ENCODE data around the gene SNRNP35.

SNRNP35 gene

DNA sequence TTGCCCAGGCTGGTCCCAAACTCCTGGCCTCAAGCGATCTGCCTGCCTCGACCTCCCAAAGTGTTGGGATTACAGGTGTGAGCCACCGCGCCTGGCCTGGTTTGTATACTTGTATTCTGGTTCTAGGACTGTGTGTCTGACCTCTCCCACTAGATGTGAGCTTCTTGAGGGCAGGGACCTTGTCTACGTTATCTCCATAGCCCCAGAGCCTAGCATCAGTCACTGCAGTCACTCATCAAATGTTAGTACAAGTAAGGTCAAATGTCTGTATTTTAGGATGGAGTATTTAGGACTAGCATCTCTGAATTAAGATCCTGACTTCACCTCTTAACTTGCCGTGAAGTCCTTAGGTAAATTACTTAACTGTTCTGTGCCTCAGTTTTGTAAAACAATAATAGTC is 24.3 kb upstream of the SNRNP35 start:
- FAIRE-seq = no peak
- no peak for DNase-seq (ENCODE audit: insufficient read length, low spot score)
- TF ChIP-seq CTCF (IDR thresholded peaks at IDR 0.05; ENCODE audit: insufficient read depth, missing control alignments) = no peak

GRCh38 chr12:123435636-123436016 is 22.3 kb upstream of the SNRNP35 start:
- FAIRE-seq = no peak
- no peak for DNase-seq (ENCODE audit: insufficient read length, low spot score)
- TF ChIP-seq CTCF (IDR thresholded peaks at IDR 0.05; ENCODE audit: insufficient read depth, missing control alignments) = no peak

DNA sequence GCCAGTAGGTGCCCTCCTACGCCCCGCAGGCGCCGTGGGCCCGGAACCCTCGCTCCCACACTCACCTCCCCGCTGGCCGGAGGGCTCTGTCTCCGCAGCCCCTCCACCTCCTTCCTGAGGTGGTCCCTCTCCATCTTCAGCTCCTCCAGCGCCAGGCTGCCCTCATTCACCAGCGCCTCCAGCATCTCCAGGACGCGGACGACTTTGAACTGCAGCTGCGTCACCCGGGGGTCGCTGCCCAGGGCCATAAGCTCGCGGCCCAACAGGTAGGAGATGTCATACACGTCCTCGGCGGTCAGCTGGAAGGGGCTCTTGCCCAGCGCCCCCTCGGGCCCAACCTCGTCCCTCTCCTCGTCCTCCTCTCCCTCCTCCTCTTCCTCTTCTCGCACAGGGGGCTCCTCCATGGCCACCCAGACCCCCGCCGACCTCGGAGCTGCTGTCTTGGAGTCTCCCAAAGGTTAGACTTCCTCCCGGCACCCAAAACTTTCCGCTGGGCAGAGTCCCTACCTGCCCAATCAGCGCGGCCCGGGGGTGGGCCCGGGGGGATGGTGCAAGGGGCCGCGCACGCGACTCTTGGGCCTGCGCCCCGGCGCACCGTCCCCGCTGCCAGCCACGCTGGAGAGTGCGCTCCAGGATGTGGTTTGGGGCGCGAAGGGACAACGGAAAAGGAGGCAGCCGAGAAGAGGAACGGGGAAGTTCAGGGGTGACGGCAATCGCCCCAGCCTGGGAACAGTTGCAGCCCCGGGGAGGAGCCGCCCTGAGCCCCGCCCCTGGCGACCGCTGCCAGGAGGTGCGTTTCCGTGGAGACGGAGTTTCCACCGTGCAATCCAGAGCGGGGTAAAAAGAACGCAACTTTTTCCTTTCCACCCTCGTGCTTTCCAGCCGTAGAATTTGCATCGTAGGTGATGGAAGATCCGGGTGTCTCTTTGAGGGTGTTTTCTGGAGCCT is 21.6 kb upstream of the SNRNP35 start, which contains the start of gene RILPL2:
Gene RILPL2, minus strand, starts transcription at position 668 of the 948 bp plus-strand sequence. Its CDS starts 264 bp downstream, at position 404.
- FAIRE-seq = no peak

DNA sequence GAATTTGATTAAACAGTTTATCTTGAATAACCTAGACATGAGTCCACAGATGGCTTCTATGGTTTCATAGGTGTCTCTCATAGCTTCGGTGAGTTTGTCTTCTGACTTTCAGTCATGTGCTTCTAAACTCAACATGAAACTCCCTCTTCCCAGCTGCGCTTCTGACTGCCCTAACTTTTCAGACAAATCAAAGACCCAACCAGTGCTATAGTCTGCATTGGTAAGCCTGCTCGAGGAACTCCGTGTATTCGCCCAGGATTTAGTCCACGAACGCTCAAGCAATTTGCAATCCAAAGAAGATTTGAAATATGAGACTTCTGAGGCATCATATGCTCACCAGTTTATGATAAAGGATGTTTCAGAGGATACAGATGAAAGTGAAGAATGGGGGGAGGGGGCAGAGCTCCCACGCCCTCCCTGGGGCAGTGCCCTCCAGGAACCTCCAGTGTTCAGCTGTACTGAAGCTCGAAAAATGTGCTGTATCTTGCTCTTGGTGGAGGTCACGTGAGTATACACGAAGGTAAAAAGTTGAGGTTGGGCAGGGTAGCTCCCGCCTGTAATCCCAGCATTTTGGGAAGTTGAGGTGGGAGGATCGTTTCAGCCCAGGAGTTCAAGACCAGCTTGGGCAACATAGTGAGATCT is 16.3 kb upstream of the SNRNP35 start:
- DNase-seq (ENCODE audit: insufficient read length, low spot score) (no peak), FAIRE-seq (no peak)
- TF ChIP-seq CTCF (IDR thresholded peaks at IDR 0.05; ENCODE audit: insufficient read depth, missing control alignments) = no peak

More for the DNA sequence above, 21.6 kb upstream of the SNRNP35 start, which contains the start of gene RILPL2:
- peak; percentile 76 for DNase-seq (ENCODE audit: insufficient read length, low spot score)
- TF ChIP-seq CTCF (IDR thresholded peaks at IDR 0.05; ENCODE audit: insufficient read depth, missing control alignments) = no peak

DNA sequence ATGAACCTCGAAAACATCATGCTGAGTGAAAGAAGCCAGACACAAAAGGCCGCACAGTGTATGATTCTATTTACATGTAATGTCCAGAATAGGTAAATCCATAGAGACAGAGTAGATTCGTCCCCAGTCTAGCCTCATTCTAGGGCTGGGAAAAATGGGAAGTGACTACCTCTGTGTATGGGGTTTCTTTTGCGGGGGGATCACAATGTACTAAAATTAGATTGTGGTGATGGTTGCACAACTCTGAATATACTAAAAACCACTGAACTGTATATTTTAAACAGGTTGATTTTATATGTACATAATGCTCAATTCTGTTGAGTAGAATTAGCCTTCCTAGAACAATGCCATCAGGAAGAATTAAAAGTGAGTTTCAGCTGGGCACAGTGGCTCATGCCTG is 15.2 kb upstream of the SNRNP35 start:
- FAIRE-seq (no peak), DNase-seq (ENCODE audit: insufficient read length, low spot score) (no peak)
- no peak for TF ChIP-seq CTCF (IDR thresholded peaks at IDR 0.05; ENCODE audit: insufficient read depth, missing control alignments)

GRCh38 chr12:123444092-123445026 is 13.6 kb upstream of the SNRNP35 start:
- DNase-seq (ENCODE audit: insufficient read length, low spot score) (no peak), FAIRE-seq (no peak)
- TF ChIP-seq CTCF (IDR thresholded peaks at IDR 0.05; ENCODE audit: insufficient read depth, missing control alignments) = no peak

Data from D721Med (cell line).